NCI-H128 (cell line): ENCODE data around the gene SMAD3.

ENCODE experiments used
- DNase-seq: peaks from one replicate; lab custom pipeline; 2025; ENCODE audit not compliant: unreplicated experiment; lab: John Stamatoyannopoulos, UW

The SMAD3 gene

GRCh38 chr15:67225336-67225735 lies 159.9 kb downstream of the SMAD3 start:
- DNase-seq, result no peak

DNA sequence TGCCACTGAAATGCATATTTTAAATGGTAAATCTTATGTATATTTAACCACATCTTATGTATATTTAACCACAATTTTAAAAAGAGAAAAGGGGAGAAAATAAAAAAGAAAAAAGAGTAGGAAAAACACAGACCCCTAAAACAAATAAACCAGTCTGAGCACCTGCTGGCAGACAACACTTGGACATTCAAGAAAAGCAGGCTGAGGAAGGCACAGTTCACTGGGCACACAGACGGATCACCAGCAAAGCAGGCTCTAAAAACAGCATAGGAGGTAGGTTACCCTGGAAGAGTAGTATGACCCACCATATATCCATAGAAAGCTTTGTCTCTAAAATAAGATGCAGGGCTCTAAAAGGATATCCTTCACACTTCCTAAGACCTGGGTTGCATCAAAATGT lies 162.0 kb downstream of the SMAD3 start:
- DNase-seq, result no peak

GRCh38 chr15:67227846-67228245 lies 162.4 kb downstream of the SMAD3 start:
- no peak for DNase-seq

DNA sequence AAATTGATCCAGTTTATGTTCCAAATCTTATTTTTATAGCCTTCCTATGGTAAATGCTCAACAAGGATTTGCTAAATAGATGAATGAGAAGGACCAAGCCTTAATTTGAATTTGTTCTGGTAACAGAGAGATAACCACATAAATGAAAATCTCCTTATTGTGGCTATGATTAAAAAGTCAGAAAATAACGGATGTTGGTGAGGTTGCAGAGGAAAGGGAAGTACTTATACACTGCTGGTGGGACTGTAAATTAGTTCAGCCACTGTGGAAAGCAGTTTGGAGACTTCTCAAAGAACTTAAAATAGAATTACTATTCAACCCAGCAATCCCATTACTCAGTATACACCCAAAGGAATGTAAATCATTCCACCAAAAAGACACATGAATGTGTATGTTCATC lies 162.9 kb downstream of the SMAD3 start:
- DNase-seq, result no peak

DNA sequence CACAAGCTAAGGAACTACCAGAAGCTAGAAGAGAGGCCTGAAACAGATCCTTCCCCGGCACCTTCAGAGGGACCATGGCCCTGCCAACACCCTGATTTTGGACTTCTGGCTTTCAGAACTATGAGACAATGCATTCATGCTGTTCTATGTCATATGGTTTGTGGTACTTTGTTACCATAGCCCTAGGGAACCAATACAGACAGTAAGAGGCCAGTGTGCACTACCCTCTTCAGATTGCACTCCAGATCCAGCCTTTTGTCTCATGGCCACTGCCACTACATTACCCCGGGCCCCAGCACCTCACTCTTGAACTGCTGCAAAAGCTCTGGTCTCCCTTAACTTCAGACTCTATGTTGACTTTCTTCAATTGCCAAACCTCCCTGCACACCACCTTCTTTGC lies 165.1 kb downstream of the SMAD3 start:
- DNase-seq, result no peak

DNA sequence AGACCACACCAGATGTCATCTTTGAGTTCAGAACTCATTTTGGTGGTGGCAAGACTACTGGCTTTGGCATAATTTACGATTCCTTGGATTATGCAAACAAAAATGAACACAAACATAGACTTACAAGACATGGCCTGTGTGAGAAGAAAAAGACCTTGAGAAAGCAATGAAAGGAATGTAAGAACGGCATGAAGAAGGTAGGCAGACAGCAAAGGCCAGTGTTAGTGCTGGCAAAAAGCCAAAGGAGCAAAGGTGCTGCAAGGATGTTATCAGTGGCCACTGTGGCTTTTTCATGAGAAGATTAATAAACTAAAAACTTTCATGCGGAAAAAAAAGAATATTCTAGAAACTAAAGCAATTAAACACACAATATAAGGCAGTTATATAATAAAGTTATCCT lies 167.2 kb downstream of the SMAD3 start:
- DNase-seq, result no peak

DNA sequence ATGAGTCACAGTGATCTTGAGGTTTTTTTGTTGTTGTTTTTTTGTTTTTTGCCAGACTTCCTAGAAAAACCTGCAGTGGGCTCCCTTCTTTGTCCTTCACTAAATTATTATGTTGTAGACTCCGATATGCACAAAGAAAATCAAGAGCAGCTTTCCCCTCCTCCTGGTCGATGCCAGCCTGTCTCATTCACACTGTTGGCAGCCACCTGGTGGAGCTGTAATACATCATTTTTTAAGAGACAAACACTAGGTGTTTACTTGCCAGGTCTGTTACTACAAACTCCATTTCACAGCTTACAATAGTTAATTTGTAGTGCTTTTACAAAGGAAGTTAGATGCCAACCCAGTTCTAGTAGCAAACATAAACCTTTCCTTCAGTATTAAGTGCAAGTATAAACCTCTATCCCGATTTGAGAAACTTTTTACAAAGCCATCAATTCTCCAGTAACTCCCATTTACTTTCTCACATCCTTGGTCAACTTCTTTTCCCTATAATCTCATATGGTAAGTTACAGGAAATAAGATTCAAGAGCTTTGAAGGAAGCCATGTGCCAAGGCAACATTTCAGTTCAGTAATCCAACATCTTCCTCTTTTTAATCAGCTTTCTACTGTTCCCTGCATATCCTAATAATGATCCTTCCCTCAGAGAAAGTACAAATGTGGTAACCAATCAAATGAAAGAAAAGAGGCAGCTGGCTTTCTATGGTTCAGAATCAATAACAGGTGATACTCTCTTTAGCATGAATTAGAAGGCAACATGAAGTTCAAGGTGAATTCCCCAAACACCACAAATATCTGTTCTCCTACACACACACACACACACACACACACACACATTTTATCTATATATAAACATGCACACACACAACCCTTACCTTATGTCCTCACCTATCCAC lies 175.1 kb downstream of the SMAD3 start:
- no peak for DNase-seq

DNA sequence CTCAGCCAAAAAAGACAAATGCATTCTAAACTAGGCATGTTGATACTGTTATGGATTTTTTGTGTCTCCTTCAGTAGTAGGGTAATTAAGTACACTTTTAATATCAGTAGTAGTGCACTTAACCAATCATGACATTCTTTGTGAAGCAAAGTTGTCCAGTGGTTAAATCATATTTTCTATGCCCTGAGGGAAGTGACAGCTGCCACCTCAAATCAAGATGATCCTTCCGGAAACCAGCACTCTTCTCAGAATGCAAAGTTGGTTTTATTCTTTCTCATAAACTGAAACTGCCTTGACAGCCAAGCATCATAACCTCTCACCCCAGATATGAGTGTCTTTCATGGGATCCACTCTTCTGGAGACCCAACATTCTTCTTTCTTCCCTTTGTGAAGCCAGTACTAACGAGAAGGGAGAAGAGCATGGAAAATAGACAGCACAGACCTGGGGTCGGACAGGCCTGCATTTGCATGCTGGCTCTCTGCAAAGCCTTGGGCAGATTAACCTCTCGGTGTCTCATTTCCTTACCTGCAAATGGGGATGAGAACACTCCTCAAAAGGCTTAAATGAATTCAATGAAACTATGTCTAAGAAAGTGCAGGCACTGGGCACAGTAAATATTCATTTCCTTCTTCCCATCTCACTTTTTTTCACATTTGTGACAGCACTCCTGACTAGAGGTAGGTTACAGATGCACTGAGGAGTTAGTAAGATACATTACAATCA lies 175.9 kb downstream of the SMAD3 start:
- no peak for DNase-seq

DNA sequence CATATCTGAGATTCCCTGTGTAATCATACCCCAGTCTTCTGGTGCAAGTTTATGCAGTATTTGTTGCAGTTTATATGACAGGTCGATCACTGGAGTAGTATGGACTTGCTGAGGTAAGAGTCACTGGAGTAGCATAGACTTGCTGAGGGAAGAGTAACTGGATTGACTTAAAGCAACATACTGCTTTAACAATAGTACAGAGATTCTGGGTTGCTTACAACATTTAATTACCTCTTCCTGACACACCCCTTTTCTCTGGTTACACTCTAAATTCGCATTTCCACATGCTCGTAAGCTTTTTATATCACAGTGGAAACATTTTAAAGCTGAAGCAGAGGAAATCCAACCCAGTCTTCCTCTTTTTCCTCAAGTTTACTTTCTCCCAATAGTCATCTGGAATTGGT lies 177.3 kb downstream of the SMAD3 start:
- DNase-seq, result no peak
